HG03108 (cell line): ENCODE data around the gene CRMP1.
"Not testable (repeated sequence)": the region's sequence is repeated elsewhere in the genome, so short reads cannot be mapped to it uniquely, and the experiment has no call there.

Source experiments
- ATAC-seq: cut with Tn5 transposase; IDR thresholded peaks from one replicate; pipeline ENCODE4 v1.9.1; 2021; ENCODE audit warnings: moderate library complexity; ENCODE audit not compliant: unreplicated experiment

Gene CRMP1

GRCh38 chr4:5863461-5864113, 29.3 kb downstream of the CRMP1 start:
- no peak for ATAC-seq

- ATAC-seq = no peak
These were observed 34.7 kb downstream of the CRMP1 start for GRCh38 chr4:5858020-5858769.

- no peak for ATAC-seq
These were observed 35.7 kb downstream of the CRMP1 start for GRCh38 chr4:5857199-5857598.

GRCh38 chr4:5856362-5856761, 36.5 kb downstream of the CRMP1 start:
- not testable (repeated sequence) for ATAC-seq

GRCh38 chr4:5854929-5855328, 38.0 kb downstream of the CRMP1 start:
- no peak for ATAC-seq

GRCh38 chr4:5852523-5853202, 40.2 kb downstream of the CRMP1 start:
- no peak for ATAC-seq

GRCh38 chr4:5851637-5852301, 41.1 kb downstream of the CRMP1 start:
- no peak for ATAC-seq

- ATAC-seq = no peak
These were observed 47.6 kb downstream of the CRMP1 start for GRCh38 chr4:5845035-5845905.

- ATAC-seq = no peak
These were observed 49.0 kb downstream of the CRMP1 start for GRCh38 chr4:5843573-5844530.

GRCh38 chr4:5842456-5842855, 50.4 kb downstream of the CRMP1 start:
- ATAC-seq = no peak

- no peak for ATAC-seq
These were observed 52.9 kb downstream of the CRMP1 start for GRCh38 chr4:5839751-5840674.

GRCh38 chr4:5839332-5839731, 53.6 kb downstream of the CRMP1 start:
- no peak for ATAC-seq

- ATAC-seq = not testable (repeated sequence)
These were observed 55.4 kb downstream of the CRMP1 start for GRCh38 chr4:5837483-5837882.

GRCh38 chr4:5836943-5837342, 55.9 kb downstream of the CRMP1 start:
- ATAC-seq = no peak

GRCh38 chr4:5828005-5828391, 64.9 kb downstream of the CRMP1 start:
- no peak for ATAC-seq

GRCh38 chr4:5827108-5828004, 65.5 kb downstream of the CRMP1 start:
- ATAC-seq = no peak

GRCh38 chr4:5826437-5827107, 66.3 kb downstream of the CRMP1 start:
- no peak for ATAC-seq
